SU-DHL-6 (cell line): Measurements from ENCODE around the gene RRAD.

ENCODE experiments used
- H2AFZ ChIP-seq: fragments of 200-600 bp; sonication (generic); 2 replicates; pipeline ENCODE4 v1.6.1; 2014; ENCODE audit warnings: low read depth, mild to moderate bottlenecking, moderate library complexity, mixed read lengths, antibody characterized with exemption, low read length; ENCODE audit not compliant: severe bottlenecking
- H3F3A ChIP-seq: fragments of 200-600 bp; shearing (Covaris generic); 2 replicates; pipeline ENCODE4 v1.6.0; 2016; ENCODE audit warnings: antibody characterized with exemption, mild to moderate bottlenecking; ENCODE audit not compliant: insufficient read depth
- H3K27ac ChIP-seq: fragments of 200-600 bp; sonication (generic); 2 replicates; pipeline ENCODE4 v1.5.1; 2016; ENCODE audit warnings: low read depth, mild to moderate bottlenecking, low read length, moderate library complexity, mixed read lengths
- H3K27me3 ChIP-seq: fragments of 200-600 bp; sonication (generic), shearing (Covaris generic); 2 replicates; pipeline ENCODE4 v1.6.0; 2014; ENCODE audit warnings: mild to moderate bottlenecking, low read length
- H3K36me3 ChIP-seq: fragments of 200-600 bp; sonication (generic); 2 replicates; pipeline ENCODE4 v1.6.1; 2014; ENCODE audit warnings: mild to moderate bottlenecking, low read length, mixed read lengths
- H3K4me2 ChIP-seq: fragments of 300-600, 200-600 bp; shearing (Covaris generic), sonication (generic); 2 replicates; pipeline ENCODE4 v1.6.0; 2014; ENCODE audit warnings: low read length, low read depth, mild to moderate bottlenecking; ENCODE audit not compliant: poor library complexity, severe bottlenecking
- H3K4me3 ChIP-seq: fragments of 200-600 bp; sonication (generic); 2 replicates; pipeline ENCODE4 v1.5.1; 2014; ENCODE audit warnings: antibody characterized with exemption, low read length, mild to moderate bottlenecking, mixed read lengths; ENCODE audit not compliant: insufficient read depth, poor library complexity, severe bottlenecking
- H3K79me2 ChIP-seq: fragments of 200-600 bp; sonication (generic); 2 replicates; pipeline ENCODE4 v1.6.1; 2014; ENCODE audit warnings: mild to moderate bottlenecking, low read length, moderate library complexity; ENCODE audit not compliant: insufficient read depth
- H3K9ac ChIP-seq: fragments of 200-600 bp; sonication (generic); 2 replicates; pipeline ENCODE4 v1.7.0; 2014; ENCODE audit warnings: mild to moderate bottlenecking, low read length
- H3K9me2 ChIP-seq: fragments of 200-600 bp; sonication (generic); replicated peaks from 2 replicates; pipeline ENCODE4 v1.6.1; 2014; ENCODE audit warnings: low read length; ENCODE audit not compliant: insufficient read depth
- H3K9me3 ChIP-seq: fragments of 200-600 bp; sonication (generic); 2 replicates; pipeline ENCODE4 v1.6.1; 2014; ENCODE audit warnings: low read length, mixed read lengths; ENCODE audit not compliant: insufficient read depth
- H4K20me1 ChIP-seq: fragments of 200-600 bp; sonication (generic); 2 replicates; pipeline ENCODE4 v1.6.1; 2014; ENCODE audit warnings: low read depth, mild to moderate bottlenecking, antibody characterized with exemption, low read length, moderate library complexity, mixed read lengths
- EZH2phosphoT487 ChIP-seq: fragments of 200-600 bp; sonication (generic), shearing (Covaris generic); conservative IDR thresholded peaks from 2 replicates; pipeline ENCODE4 v1.6.1; 2018; ENCODE audit warnings: mild to moderate bottlenecking, antibody characterized with exemption, low read length, moderate library complexity, mixed read lengths
- TF ChIP-seq, protein P1 (sequence below): fragments of 200-600 bp; sonication (generic); IDR thresholded peaks from one replicate; pipeline ENCODE4 v1.5.1; 2017; ENCODE audit warnings: antibody characterized with exemption, mild to moderate bottlenecking, low read length, moderate library complexity; ENCODE audit not compliant: insufficient read depth, poor library complexity, severe bottlenecking

RRAD gene

GRCh38 chr16:66948837-66949225 is 23.5 kb upstream of the RRAD start:
- no peaks in the 10 kb centered on the region for H3K9me2 ChIP-seq
- H3K9me3 ChIP-seq: no peaks in the 10 kb centered on the region
- H2AFZ ChIP-seq: no peak overlapping the region
- H3K4me3 ChIP-seq: no peak overlapping the region
- no peaks in the 10 kb centered on the region for H3F3A ChIP-seq
- no peak overlapping the region for H3K9ac ChIP-seq
- no peak overlapping the region for H3K4me2 ChIP-seq
- H3K79me2 ChIP-seq: no peaks in the 10 kb centered on the region
- H3K27ac ChIP-seq: no peak overlapping the region
- H3K36me3 ChIP-seq: no peaks in the 10 kb centered on the region
- TF ChIP-seq, protein P1, sequence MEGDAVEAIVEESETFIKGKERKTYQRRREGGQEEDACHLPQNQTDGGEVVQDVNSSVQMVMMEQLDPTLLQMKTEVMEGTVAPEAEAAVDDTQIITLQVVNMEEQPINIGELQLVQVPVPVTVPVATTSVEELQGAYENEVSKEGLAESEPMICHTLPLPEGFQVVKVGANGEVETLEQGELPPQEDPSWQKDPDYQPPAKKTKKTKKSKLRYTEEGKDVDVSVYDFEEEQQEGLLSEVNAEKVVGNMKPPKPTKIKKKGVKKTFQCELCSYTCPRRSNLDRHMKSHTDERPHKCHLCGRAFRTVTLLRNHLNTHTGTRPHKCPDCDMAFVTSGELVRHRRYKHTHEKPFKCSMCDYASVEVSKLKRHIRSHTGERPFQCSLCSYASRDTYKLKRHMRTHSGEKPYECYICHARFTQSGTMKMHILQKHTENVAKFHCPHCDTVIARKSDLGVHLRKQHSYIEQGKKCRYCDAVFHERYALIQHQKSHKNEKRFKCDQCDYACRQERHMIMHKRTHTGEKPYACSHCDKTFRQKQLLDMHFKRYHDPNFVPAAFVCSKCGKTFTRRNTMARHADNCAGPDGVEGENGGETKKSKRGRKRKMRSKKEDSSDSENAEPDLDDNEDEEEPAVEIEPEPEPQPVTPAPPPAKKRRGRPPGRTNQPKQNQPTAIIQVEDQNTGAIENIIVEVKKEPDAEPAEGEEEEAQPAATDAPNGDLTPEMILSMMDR: no peak
- TF ChIP-seq EZH2phosphoT487: no peak
- no peaks in the 10 kb centered on the region for H4K20me1 ChIP-seq
- H3K27me3 ChIP-seq: no peaks in the 10 kb centered on the region

DNA sequence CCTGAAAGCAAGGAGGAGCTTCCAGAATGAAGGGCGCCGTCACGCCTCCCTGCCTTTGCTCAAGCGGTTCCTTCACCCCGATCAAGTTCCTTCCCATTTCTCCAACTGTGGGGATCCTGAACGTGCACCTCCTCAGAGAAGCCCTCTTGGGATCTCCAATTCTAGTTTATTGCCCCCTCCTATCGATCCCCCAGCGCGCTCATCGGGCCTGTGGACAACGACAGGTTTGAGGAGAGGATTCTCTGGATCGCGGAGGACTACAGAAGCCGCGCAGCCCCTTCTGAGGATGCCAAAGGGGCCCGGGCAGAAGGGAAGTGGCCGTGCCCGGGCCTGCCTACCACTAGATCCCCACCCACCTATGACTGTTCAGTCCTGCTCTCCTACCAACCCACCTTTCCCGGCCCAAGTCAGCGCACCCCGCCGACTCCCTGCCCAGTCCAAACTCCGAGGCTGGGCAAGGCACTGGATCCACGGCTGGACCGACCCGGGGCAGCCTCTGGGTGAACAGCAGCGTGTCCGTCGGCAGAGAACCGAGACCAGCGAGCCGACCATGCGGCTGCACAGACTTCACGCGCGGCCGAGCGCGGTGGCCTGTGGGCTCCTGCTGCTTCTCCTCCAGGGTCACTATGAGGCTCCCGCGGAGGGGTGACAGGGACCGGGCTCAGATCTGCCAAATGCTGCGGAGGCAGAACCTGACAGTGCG is 22.9 kb upstream of the RRAD start:
- H3K27ac ChIP-seq: no peak overlapping the region
- H3K79me2 ChIP-seq: no peaks in the 10 kb centered on the region
- no peaks in the 10 kb centered on the region for H3K9me2 ChIP-seq
- H2AFZ ChIP-seq: no peak overlapping the region
- no peaks in the 10 kb centered on the region for H4K20me1 ChIP-seq
- no peaks in the 10 kb centered on the region for H3F3A ChIP-seq
- H3K9ac ChIP-seq: no peak overlapping the region
- TF ChIP-seq, protein P1: no peak
- no peak for TF ChIP-seq EZH2phosphoT487
- H3K4me2 ChIP-seq: peak overlapping the region; percentile 17
- H3K36me3 ChIP-seq: no peaks in the 10 kb centered on the region
- no peaks in the 10 kb centered on the region for H3K9me3 ChIP-seq
- H3K4me3 ChIP-seq: no peak overlapping the region
- no peaks in the 10 kb centered on the region for H3K27me3 ChIP-seq

GRCh38 chr16:66947302-66948065 is 22.1 kb upstream of the RRAD start:
- H4K20me1 ChIP-seq: no peaks in the 10 kb centered on the region
- no peak overlapping the region for H3K27ac ChIP-seq
- H3F3A ChIP-seq: no peaks in the 10 kb centered on the region
- TF ChIP-seq, protein P1: peak; percentile 89
- no peak for TF ChIP-seq EZH2phosphoT487
- H3K79me2 ChIP-seq: no peaks in the 10 kb centered on the region
- no peaks in the 10 kb centered on the region for H3K9me3 ChIP-seq
- no peaks in the 10 kb centered on the region for H3K36me3 ChIP-seq
- no peaks in the 10 kb centered on the region for H3K9me2 ChIP-seq
- H2AFZ ChIP-seq: no peak overlapping the region
- no peaks in the 10 kb centered on the region for H3K27me3 ChIP-seq
- H3K9ac ChIP-seq: no peak overlapping the region
- H3K4me3 ChIP-seq: no peak overlapping the region
- H3K4me2 ChIP-seq: peak overlapping the region; percentile 17
